Cardiac muscle cell (in vitro differentiated cells and primary cell): ENCODE data around the gene GPRC5A. TPM values are rescaled to one million over a fixed set of nuclear protein-coding genes. Genes with fewer than 3 reads are reported as not detected.

ENCODE experiments used
- DNase-seq, 2 donors: peaks; one replicate each; pipeline versions ENCODE4 v3.0.0 to v3.0.0-alpha.2; 2010 to 2017; ENCODE audit warnings: low read depth in 1 of 2, low spot score in 1 of 2
- H3K27ac ChIP-seq: fragments of 200-600 bp; sonication (generic); 2 replicates; pipeline ENCODE4 v1.5.1; 2016
- H3K27me3 ChIP-seq: fragments of 200-600 bp; sonication (generic); 2 replicates; pipeline ENCODE4 v1.6.0; 2016; ENCODE audit warnings: control low read depth
- H3K36me3 ChIP-seq: fragments of 200-600 bp; sonication (generic); 2 replicates; pipeline ENCODE4 v1.5.1; 2016; ENCODE audit warnings: control low read depth
- H3K4me1 ChIP-seq: fragments of 200-600 bp; sonication (generic); 2 replicates; pipeline ENCODE4 v1.8.1; 2017; ENCODE audit warnings: low read depth, mild to moderate bottlenecking, mixed run types
- H3K4me3 ChIP-seq: fragments of 200-600 bp; sonication (generic); 2 replicates; pipeline ENCODE4 v1.5.1; 2016; ENCODE audit warnings: mild to moderate bottlenecking
- H3K9me3 ChIP-seq: fragments of 200-600 bp; sonication (generic); 2 replicates; pipeline ENCODE4 v1.5.1; 2017; ENCODE audit warnings: low read depth, mild to moderate bottlenecking, control low read depth
- polyA plus RNA-seq: library from polyadenylated mRNA; unstranded; fragments of >200 nt; fragmentation: Nextera tagmentation; extraction: Ambion mirVana; gene quantifications from 2 replicates; pipeline ENCODE4 v1.2.1, GENCODE V29; 2016
- total RNA-seq: library from RNA; depleted of rRNA; stranded (reverse); fragments of >200 nt; gene quantifications from 2 replicates; pipeline ENCODE4 v1.2.3, GENCODE V29; 2016
- TF ChIP-seq, protein P1 (sequence below): IDR thresholded peaks from 2 replicates; pipeline ENCODE4 v1.5.1; 2012; ENCODE audit warnings: low read depth, mild to moderate bottlenecking, low read length

Gene GPRC5A
- total and polyA plus RNA-seq, 2 experiments from 2014 or later, result 0.23 to 1.5 TPM

DNA sequence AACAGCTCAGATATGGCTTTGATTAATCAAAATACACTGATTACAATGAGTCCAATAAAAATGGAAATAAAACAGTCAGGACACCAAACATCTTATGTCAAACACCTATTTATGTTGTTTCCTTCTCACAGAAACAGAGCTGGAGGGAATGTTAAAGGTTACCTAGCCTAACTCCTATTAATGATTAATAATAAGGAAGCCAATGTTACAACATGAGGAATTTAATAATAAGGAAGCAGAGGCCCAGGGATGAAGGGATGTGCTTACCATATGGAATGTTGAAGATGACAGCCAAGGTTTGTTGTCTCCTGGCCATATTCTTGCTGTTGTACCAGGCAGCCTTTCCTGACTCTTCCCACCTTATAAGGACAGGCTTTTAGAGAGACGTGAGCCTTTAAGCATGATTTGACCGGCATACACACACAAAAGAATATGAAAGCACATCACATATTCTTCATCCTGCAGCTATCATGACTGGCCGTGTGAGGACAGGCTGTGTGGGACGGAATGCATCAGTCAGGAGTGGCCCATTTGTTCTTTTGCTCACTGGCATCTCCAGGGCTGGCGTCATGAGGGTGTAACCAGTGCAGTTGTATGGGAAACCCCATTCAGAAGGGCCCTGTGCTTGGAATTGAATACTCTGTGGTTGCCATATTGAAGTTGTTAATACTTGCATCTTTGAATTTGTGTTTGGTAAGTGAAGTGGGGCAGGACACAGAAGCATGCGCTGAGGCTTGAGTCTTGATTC is 63.7 kb downstream of the GPRC5A start:
- H3K9me3 ChIP-seq, result no peaks in the 10 kb centered on the region
- TF ChIP-seq, protein P1, sequence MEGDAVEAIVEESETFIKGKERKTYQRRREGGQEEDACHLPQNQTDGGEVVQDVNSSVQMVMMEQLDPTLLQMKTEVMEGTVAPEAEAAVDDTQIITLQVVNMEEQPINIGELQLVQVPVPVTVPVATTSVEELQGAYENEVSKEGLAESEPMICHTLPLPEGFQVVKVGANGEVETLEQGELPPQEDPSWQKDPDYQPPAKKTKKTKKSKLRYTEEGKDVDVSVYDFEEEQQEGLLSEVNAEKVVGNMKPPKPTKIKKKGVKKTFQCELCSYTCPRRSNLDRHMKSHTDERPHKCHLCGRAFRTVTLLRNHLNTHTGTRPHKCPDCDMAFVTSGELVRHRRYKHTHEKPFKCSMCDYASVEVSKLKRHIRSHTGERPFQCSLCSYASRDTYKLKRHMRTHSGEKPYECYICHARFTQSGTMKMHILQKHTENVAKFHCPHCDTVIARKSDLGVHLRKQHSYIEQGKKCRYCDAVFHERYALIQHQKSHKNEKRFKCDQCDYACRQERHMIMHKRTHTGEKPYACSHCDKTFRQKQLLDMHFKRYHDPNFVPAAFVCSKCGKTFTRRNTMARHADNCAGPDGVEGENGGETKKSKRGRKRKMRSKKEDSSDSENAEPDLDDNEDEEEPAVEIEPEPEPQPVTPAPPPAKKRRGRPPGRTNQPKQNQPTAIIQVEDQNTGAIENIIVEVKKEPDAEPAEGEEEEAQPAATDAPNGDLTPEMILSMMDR, result no peak
- H3K4me3 ChIP-seq, result no peak overlapping the region
- H3K27me3 ChIP-seq, result no peaks in the 10 kb centered on the region
- no peaks in the 10 kb centered on the region for H3K36me3 ChIP-seq
- no peaks in the 10 kb centered on the region for H3K4me1 ChIP-seq
- H3K27ac ChIP-seq, result no peak overlapping the region
- no peak for DNase-seq

DNA sequence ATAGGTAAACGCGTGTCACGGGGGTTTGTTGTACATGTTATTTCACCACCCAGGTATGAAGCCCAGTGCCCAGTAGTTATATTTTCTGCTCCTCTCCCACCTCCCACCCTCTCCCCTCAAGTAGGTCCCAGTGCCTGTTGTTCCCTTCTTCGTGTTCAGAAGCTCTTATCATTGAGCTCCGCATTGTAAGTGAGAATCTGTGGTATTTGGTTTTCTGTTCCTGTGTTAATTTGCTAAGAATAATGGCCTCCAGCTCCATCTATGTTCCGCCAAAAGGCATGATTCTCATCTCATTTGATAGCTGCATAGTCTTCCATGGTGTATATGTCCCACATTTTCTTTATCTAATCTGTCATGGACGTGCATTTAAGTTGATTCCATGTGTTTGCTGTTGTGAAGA is 67.5 kb downstream of the GPRC5A start:
- Histone ChIP-seq H3K9me3 (no peaks in the 10 kb centered on the region), H3K4me3 (no peak overlapping the region), H3K4me1 (no peaks in the 10 kb centered on the region), H3K27me3 (no peaks in the 10 kb centered on the region), H3K36me3 (no peaks in the 10 kb centered on the region), H3K27ac (no peak overlapping the region)
- no peak for DNase-seq
- TF ChIP-seq, protein P1, result no peak

DNA sequence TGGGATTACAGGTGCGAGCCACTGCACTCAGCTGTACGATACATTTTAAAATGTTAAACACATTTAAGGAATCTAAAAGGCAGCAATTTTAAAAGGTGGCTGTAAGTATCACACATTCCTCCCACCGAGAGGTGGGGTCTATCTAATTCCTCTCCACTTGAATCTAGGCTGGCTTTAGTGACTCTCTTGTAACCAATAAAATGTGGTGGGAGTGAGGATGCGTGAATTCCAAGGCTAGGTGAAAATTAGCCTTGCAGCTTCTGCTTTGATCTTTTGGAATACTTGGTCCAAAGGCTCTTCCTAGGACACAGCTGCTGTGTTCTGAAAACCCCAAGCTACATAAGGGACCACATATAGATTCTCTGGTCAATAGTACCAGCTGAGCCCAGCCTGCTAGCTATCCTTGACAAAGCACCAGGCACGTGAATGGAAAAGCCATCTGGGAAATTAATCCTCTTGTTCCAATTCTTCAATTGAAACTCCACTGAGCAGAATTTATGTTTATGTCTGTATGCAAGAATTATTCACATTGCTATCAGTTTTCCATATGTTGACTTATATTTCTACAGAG is 69.4 kb downstream of the GPRC5A start:
- H3K4me1 ChIP-seq, result no peaks in the 10 kb centered on the region
- no peak for DNase-seq
- H3K27ac ChIP-seq, result no peak overlapping the region
- no peak overlapping the region for H3K4me3 ChIP-seq
- H3K27me3 ChIP-seq, result no peaks in the 10 kb centered on the region
- TF ChIP-seq, protein P1, result no peak
- no peaks in the 10 kb centered on the region for H3K36me3 ChIP-seq
- H3K9me3 ChIP-seq, result no peaks in the 10 kb centered on the region

DNA sequence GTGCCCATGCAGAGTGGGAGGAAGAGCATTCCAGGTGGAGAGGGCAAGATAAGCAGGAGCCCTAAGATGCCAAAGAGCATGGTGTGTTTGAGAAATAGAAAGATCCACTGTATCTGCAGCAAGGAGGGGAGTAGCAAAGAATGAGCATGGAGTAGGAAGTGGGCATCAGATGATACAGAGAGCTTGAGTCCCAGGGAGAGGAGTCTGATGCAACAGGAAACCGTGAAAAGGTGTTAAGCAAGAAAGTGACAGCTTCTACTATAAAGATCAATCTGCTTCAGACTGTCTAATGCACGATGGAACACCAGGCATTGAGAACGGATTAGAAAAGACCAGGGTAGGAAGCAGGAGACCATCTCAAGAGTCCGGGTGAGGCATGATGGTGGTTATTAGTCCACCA is 72.9 kb downstream of the GPRC5A start:
- no peaks in the 10 kb centered on the region for H3K4me1 ChIP-seq
- H3K27me3 ChIP-seq, result no peaks in the 10 kb centered on the region
- DNase-seq, result peak in 1 of 2 donors; percentile 11
- H3K36me3 ChIP-seq, result no peaks in the 10 kb centered on the region
- H3K27ac ChIP-seq, result no peak overlapping the region
- H3K4me3 ChIP-seq, result no peak overlapping the region
- H3K9me3 ChIP-seq, result no peaks in the 10 kb centered on the region
- TF ChIP-seq, protein P1, result no peak

DNA sequence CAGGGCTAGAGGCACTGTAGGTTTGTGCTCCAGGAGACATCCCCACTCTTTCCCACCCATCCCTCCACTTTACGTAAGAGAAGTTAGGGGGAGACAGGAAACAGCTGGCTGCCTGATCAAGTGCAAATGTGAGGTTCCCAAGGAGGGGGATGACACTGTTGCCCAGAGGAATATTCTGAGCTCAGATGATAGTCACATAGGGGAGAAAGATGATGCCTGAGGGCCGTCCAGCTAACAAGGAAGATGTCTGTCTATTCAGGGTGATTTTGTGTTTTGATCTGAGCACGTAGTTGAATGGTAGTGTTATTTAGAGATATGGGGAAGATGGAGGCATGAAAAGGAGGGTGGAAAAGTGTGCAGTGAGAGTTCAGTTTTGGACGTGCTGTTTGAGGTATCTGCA is 74.5 kb downstream of the GPRC5A start:
- no peak overlapping the region for H3K27ac ChIP-seq
- no peaks in the 10 kb centered on the region for H3K9me3 ChIP-seq
- no peaks in the 10 kb centered on the region for H3K4me1 ChIP-seq
- no peaks in the 10 kb centered on the region for H3K27me3 ChIP-seq
- TF ChIP-seq, protein P1, result no peak
- H3K36me3 ChIP-seq, result no peaks in the 10 kb centered on the region
- DNase-seq, result no peak
- H3K4me3 ChIP-seq, result no peak overlapping the region

Other genes with a start within 250 kb of the GPRC5A start
- gene GPR19, start 195.4 kb upstream of the GPRC5A start, total RNA-seq, result 1.0 and 1.6 TPM in 2 replicates
- gene GPR19, start 195.4 kb upstream of the GPRC5A start, polyA plus RNA-seq, result 1.6 and 3.4 TPM in 2 replicates
- gene CDKN1B, start 174.2 kb upstream of the GPRC5A start, total RNA-seq, result 63.9 and 90.4 TPM in 2 replicates
- gene CDKN1B, start 174.2 kb upstream of the GPRC5A start, polyA plus RNA-seq, result 5.8 and 15.2 TPM in 2 replicates
- 2.6 and 14.2 TPM in 2 replicates for gene APOLD1, start 105.9 kb upstream of the GPRC5A start, total RNA-seq
- 4.0 and 11.5 TPM in 2 replicates for gene APOLD1, start 105.9 kb upstream of the GPRC5A start, polyA plus RNA-seq
- 42.0 and 48.3 TPM in 2 replicates for gene DDX47, start 78.2 kb upstream of the GPRC5A start, total RNA-seq
- 67.6 and 73.5 TPM in 2 replicates for gene DDX47, start 78.2 kb upstream of the GPRC5A start, polyA plus RNA-seq
- not detected in 2 replicates for gene GPRC5D, start 60.6 kb downstream of the GPRC5A start, total RNA-seq
- 0.35 TPM in 1 of 2 replicates, not detected in the other for gene GPRC5D, start 60.6 kb downstream of the GPRC5A start, polyA plus RNA-seq
- 15.3 and 31.2 TPM in 2 replicates for gene HEBP1, start 108.7 kb downstream of the GPRC5A start, total RNA-seq
- 44.1 and 70.0 TPM in 2 replicates for gene HEBP1, start 108.7 kb downstream of the GPRC5A start, polyA plus RNA-seq
- 6.4 and 6.9 TPM in 2 replicates for gene FAM234B, start 152.8 kb downstream of the GPRC5A start, total RNA-seq
- 4.5 and 5.0 TPM in 2 replicates for gene FAM234B, start 152.8 kb downstream of the GPRC5A start, polyA plus RNA-seq
- gene GSG1, start 212.1 kb downstream of the GPRC5A start, total RNA-seq, result not detected in 2 replicates
- gene GSG1, start 212.1 kb downstream of the GPRC5A start, polyA plus RNA-seq, result 0.12 TPM in 1 of 2 replicates, not detected in the other